Coronary artery (tissue), 2 donors: ENCODE results near the gene RBPJ.

ENCODE experiments used
- DNase-seq: peaks from one replicate; pipeline ENCODE4 v3.0.0-alpha.2; 2017; ENCODE audit warnings: low spot score
- H3K27ac ChIP-seq, 2 donors: fragments of 200-600 bp; sonication (generic); one replicate each; pipeline ENCODE4 v1.5.1; 2016 to 2019
- H3K4me3 ChIP-seq: fragments of 200-600 bp; sonication (generic); 2 replicates; pipeline ENCODE4 v1.5.1; 2016; ENCODE audit warnings: mild to moderate bottlenecking, moderate library complexity
- TF ChIP-seq, protein P1 (sequence below): fragments of 200-600 bp; sonication (generic); IDR thresholded peaks from one replicate; pipeline ENCODE4 v1.5.1; 2019; ENCODE audit warnings: antibody characterized with exemption

The RBPJ gene

DNA sequence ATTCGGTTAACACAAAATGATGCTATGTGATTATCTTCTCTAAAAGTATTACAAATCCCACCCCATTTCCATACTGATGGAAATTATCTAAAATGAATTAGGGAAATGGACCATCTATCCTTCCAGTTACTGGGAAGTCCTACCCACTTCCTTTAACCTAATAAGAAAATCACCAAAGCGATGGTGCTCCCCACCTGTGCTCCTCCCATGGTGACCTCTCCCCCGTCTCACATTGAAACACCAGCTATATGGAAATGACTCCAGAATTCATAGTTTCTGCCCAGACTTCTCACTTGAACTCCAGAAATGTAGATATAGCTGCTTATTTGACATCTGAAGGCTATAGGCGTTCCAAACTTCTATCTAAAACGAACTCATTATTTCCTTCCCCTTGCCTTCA, 121.0 kb downstream of the RBPJ start:
- TF ChIP-seq, protein P1, sequence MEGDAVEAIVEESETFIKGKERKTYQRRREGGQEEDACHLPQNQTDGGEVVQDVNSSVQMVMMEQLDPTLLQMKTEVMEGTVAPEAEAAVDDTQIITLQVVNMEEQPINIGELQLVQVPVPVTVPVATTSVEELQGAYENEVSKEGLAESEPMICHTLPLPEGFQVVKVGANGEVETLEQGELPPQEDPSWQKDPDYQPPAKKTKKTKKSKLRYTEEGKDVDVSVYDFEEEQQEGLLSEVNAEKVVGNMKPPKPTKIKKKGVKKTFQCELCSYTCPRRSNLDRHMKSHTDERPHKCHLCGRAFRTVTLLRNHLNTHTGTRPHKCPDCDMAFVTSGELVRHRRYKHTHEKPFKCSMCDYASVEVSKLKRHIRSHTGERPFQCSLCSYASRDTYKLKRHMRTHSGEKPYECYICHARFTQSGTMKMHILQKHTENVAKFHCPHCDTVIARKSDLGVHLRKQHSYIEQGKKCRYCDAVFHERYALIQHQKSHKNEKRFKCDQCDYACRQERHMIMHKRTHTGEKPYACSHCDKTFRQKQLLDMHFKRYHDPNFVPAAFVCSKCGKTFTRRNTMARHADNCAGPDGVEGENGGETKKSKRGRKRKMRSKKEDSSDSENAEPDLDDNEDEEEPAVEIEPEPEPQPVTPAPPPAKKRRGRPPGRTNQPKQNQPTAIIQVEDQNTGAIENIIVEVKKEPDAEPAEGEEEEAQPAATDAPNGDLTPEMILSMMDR: no peak
- Histone ChIP-seq H3K27ac (no peak overlapping the region), H3K4me3 (no peak overlapping the region)
- DNase-seq: no peak

DNA sequence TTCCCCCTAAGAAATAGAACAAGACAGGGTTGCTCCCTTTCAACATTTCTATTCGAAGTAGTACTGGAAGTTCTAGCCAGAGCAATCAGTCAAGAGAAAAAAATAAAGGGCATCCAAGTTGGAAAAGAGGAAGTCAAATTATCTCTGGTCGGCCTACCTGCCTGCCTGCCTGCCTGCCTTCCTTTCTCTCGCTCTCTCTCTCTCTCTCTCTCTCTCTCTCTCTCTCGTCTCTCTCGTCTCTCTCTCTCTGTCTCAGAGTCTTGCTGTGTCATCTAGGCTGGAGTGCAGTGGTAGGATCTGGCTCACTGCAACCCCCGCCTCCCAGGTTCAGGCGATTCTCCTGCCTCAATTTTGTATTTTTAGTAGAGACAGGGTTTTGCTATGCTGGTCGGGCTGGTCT, 126.6 kb downstream of the RBPJ start:
- TF ChIP-seq, protein P1: no peak
- no peak for DNase-seq
- H3K27ac ChIP-seq: no peak overlapping the region

DNA sequence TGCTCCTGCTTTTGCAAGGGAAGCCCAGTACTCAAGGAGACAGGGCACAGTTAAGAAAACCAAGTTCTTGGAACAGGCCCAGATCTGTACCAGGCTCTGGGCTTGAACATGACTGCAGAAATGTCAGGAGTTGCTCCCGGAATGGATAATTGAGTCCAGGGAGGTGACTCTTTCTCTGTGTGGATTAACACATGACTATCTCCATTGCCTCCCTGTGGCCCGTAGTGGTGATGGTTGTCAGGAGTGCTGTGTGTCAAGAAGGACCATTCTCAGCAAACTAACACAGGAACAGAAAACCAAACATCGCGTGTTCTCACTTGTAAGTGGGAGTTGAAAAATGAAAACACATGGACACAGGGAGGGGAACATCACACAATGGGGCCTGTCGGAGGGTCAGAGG, 129.6 kb downstream of the RBPJ start:
- Histone ChIP-seq H3K4me3 (no peak overlapping the region), H3K27ac (no peak overlapping the region)
- no peak for DNase-seq
- TF ChIP-seq, protein P1: no peak

More for the DNA sequence above, 126.6 kb downstream of the RBPJ start:
- no peak overlapping the region for H3K4me3 ChIP-seq

DNA sequence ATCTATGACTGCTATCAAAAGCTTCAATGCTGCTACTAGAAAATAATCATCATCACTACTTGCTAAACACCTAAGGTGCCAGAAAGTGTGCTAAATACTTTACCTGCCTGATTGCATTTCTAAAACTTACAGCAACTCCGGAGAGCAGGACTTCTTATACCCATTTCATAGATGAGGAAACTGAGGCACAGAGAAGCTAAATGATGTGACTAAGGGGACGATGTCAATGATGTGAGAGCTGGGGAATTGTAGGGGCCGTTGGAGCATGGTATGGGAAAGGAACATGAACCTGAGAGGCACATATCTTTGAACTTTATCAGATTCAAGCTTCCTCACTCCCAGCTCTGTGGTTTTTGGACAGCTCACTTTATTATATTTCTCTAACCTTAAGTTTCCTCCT, 130.8 kb downstream of the RBPJ start:
- no peak for DNase-seq

DNA sequence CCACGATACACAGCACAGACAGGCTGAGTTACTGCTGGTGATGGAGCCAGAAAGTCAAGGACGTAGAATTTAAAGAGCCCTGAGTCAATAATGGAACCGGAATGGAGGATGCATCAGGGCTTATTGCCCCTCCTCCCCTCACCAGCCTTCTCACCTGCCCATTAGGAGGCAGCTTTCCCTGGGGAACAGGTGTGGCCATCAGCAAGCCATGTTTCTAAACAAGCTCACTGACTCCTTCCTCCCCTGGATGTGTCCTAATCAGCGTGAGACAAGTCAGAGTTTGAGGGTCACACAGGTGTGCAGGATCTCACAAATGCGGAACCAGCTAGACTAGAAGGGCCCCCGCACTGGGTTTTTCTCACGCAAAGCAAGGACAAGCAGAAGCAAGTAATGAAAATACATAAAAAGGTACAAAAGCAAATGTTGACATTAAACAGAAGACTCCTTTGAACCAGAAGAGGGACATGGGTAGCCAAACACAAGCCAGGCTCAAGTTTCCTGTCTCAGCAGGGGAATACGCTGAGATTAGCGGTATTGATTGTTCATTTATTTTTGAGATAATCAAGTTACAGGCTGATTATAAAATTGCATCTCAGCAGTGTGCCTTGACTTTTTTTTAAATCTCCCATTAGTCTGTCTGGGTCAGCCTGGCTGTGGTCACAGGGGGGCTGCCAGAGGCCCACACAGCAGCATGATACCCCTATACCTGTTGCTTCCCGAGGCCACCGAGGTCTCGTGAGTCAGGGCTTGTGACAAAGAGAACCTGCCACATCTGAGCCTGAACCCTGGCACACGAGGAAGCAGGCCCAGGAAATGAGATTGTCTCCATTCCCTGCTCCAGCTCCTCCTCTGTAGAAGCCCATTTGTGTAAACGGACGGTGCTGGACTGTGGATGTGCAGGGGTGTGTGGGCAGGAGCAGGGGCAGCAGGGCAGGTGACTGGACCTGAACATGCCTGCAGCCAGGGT, 132.0 kb downstream of the RBPJ start:
- Histone ChIP-seq H3K27ac (no peak overlapping the region), H3K4me3 (no peak overlapping the region)
- no peak for DNase-seq
- TF ChIP-seq, protein P1: no peak

More for the DNA sequence above, 130.8 kb downstream of the RBPJ start:
- Histone ChIP-seq H3K27ac (no peak overlapping the region), H3K4me3 (no peak overlapping the region)
- TF ChIP-seq, protein P1: no peak

DNA sequence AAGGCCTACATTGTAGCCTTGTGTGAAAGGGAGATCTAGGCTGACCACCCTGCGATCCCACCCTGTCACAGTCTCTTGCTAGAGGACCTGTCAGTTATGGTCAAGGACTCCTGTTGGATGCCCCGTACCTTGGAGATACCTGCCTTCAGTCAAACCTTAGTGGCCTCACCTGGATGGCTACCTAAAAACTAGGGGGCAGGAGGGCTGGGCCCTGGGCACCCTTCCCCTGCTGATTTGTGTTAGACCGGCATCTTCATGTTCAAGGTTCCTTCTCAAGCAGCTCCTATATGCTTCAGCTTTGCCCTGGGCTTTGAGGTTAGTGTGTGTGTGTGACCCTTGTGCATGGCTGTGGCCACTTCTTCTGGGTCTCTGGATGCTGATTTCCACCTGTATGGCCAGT, 134.1 kb downstream of the RBPJ start:
- TF ChIP-seq, protein P1: no peak
- H3K4me3 ChIP-seq: no peak overlapping the region
- no peak for DNase-seq
- H3K27ac ChIP-seq: no peak overlapping the region

DNA sequence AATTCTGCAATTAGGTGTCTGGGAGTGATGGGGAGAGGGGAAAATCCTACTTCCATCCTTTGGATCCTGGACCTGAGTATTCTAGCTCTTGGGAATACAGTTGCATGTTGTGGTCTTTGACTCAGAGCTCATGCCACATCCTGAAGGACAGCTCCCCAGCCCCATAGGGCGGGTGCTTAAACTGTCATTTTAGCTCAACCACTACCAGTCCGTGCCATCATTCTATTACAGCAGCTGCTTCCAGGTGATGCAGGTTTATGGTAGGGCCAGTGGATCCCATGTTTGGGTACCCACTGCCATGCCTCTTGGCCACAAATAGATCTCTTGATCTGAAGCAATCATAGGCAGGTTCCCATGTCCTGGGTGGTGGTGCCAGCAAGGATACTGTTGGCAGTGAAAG, 134.8 kb downstream of the RBPJ start:
- no peak overlapping the region for H3K27ac ChIP-seq
- TF ChIP-seq, protein P1: no peak
- no peak for DNase-seq
- H3K4me3 ChIP-seq: no peak overlapping the region
